Smooth muscle cell (in vitro differentiated cells): ENCODE measurements around the gene SERPINE1. TPM values are rescaled to one million over a fixed set of nuclear protein-coding genes. Genes with fewer than 3 reads are reported as not detected.
A peak's percentile ranks its signal among the peaks of the same experiment; 100 is the strongest.

Experiments used
- DNase-seq: peaks from one replicate; lab custom pipeline; 2025; ENCODE audit not compliant: unreplicated experiment; lab: John Stamatoyannopoulos, UW
- H2AFZ ChIP-seq: fragments of 200-600 bp; sonication (generic); 2 replicates; pipeline ENCODE4 v1.6.0; 2016; ENCODE audit warnings: antibody characterized with exemption, low read depth, mild to moderate bottlenecking
- H3F3A ChIP-seq: fragments of 200-600 bp; sonication (generic); 2 replicates; pipeline ENCODE4 v1.6.0; 2017; ENCODE audit warnings: antibody characterized with exemption, low read depth
- H3K27ac ChIP-seq: fragments of 200-600 bp; sonication (generic); 2 replicates; pipeline ENCODE4 v1.5.1; 2016; ENCODE audit warnings: low read depth, mild to moderate bottlenecking
- H3K27me3 ChIP-seq: fragments of 200-600 bp; sonication (generic); 2 replicates; pipeline ENCODE4 v1.6.1; 2016; ENCODE audit warnings: low read depth, mild to moderate bottlenecking
- H3K36me3 ChIP-seq: fragments of 200-600 bp; sonication (generic); 2 replicates; pipeline ENCODE4 v1.5.1; 2016; ENCODE audit warnings: low read depth
- H3K4me1 ChIP-seq: fragments of 200-600 bp; sonication (generic); 2 replicates; pipeline ENCODE4 v1.5.1; 2016; ENCODE audit warnings: low read depth
- H3K4me2 ChIP-seq: fragments of 200-600 bp; sonication (generic); 2 replicates; pipeline ENCODE4 v1.6.0; 2016; ENCODE audit warnings: mild to moderate bottlenecking
- H3K4me3 ChIP-seq: fragments of 200-600 bp; sonication (generic); 2 replicates; pipeline ENCODE4 v1.5.1; 2016; ENCODE audit warnings: mild to moderate bottlenecking
- H3K79me2 ChIP-seq: fragments of 200-600 bp; sonication (generic); 2 replicates; pipeline ENCODE4 v1.6.0; 2016; ENCODE audit warnings: low read depth, mild to moderate bottlenecking
- H3K9ac ChIP-seq: fragments of 200-600 bp; sonication (generic); 2 replicates; pipeline ENCODE4 v1.6.0; 2016; ENCODE audit warnings: low read depth
- H3K9me3 ChIP-seq: fragments of 200-600 bp; sonication (generic); replicated peaks from 2 replicates; pipeline ENCODE4 v1.5.1; 2016; ENCODE audit warnings: low read depth
- H4K20me1 ChIP-seq: fragments of 200-600 bp; sonication (generic); 2 replicates; pipeline ENCODE4 v1.6.0; 2016; ENCODE audit warnings: low read depth
- CTCF ChIP-seq: fragments of 200-600 bp; sonication (generic); IDR thresholded peaks from 2 replicates; pipeline ENCODE4 v1.5.1; 2017; ENCODE audit warnings: borderline replicate concordance, mild to moderate bottlenecking, antibody characterized with exemption; ENCODE audit not compliant: insufficient read depth, poor library complexity, severe bottlenecking
- WGBS: methylation state at CpG from one replicate; pipeline ENCODE4 v1.1.7; 2016; ENCODE audit warnings: low lambda C conversion rate; 5-methylcytosine and 5-hydroxymethylcytosine counted together
- polyA plus RNA-seq: library from polyadenylated mRNA; unstranded; fragments of >200 nt; fragmentation: Nextera tagmentation; extraction: Ambion mirVana; gene quantifications from 2 replicates; pipeline ENCODE4 v1.2.1, GENCODE V29; 2016
- total RNA-seq: library from RNA; depleted of rRNA; stranded (reverse); fragments of >200 nt; gene quantifications from 2 replicates; pipeline ENCODE4 v1.2.3, GENCODE V29; 2014

SERPINE1 gene
- total and polyA plus RNA-seq, 2 experiments from 2014 or later = 435 to 495 TPM

DNA sequence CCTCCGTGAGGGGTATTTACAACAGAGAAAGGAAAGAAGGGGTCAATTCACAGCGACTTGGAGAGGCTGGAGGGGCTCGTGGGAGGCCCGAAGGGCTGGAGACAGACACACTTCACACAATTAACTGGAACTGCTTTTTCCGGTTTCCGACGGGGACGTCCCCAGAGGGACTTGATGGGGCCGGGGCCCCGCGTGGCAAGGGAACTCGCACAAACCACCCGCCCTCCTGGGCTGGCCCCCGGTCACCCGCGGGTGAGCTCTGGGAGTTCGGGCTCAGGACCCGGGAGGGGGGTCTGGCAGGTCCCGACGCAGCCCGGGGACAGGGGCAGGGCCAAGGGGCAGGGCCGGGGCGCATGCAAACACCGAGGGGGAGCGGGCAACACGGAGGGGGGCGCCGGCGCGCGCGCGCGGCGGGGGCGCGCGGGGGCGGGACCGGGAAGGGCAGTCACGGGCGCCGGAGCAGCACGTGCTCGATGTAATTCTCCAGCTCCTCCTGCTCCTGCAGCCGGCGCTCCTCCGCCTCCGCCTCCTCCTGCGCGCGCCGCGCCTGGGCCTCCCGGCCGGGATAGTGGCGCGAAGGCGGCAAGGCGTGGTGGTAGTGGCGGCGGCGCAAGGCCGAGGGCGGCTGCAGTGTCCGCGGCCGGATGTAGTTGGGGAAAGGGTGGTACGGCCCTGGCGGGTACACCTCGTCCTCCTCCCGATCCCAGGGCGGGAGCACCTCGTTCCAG is 35.8 kb downstream of the SERPINE1 start:
- peak overlapping the region; percentile 81 for H3K4me2 ChIP-seq
- peak overlapping the region; percentile 31 for H3K27ac ChIP-seq
- WGBS = 1% methylated on average over 40 of the region's 74 CpGs

DNA sequence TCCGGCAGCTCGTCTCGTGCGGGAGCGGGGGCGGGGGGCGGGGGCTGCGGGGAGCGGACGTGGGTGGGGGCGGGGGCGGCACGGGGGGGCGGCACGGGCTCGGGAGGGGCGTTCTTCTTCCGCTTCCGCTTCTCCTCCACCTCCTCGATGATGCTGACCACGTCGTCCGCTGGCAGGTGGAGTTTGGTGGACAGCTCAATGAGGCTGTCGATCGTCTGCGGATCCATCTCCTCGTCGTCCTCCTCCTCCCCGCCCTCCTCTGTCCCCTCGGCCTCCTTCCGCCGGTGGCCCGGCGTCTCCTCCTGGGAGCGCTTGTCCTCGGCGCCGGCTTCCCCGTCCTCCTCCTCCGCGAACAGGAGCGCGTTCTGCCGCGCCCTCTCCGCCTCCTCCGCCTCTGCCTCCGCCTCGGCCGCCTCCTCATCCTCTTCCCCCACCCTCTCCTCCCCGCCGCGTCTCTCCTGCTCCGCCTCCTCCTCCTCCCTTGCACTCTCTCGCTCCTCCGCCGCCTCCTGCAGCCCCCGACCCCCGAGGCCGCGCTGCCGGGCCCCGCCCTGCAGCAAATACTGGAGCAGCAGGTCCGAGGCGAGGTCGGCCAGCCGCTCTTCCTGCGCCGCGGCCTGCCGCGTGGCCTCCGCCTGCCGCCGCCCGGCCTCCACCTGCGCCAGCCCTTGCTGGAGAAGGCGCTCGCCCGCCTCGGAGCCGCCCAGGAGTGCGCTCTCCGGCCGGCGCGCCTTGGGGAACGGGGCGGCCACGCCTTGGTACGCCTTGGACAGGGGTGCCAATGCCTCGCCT is 36.6 kb downstream of the SERPINE1 start:
- no peak overlapping the region for H3K27ac ChIP-seq
- DNase-seq = no peak
- no peaks in the 10 kb centered on the region for H3K9me3 ChIP-seq
- H3K4me2 ChIP-seq = peak overlapping the region; percentile 81
- TF ChIP-seq CTCF = no peak
- no peak overlapping the region for H3K9ac ChIP-seq
- no peaks in the 10 kb centered on the region for H3K79me2 ChIP-seq
- peaks cover 49% of the 10 kb centered on the region for H3K27me3 ChIP-seq
- 0% methylated on average over 49 of the region's 92 CpGs for WGBS
- H3K4me3 ChIP-seq = peak overlapping the region; percentile 38
- H4K20me1 ChIP-seq = peaks cover 62% of the 10 kb centered on the region
- peaks cover 13% of the 10 kb centered on the region for H3F3A ChIP-seq
- H2AFZ ChIP-seq = no peak overlapping the region
- H3K4me1 ChIP-seq = peaks cover 38% of the 10 kb centered on the region
- H3K36me3 ChIP-seq = no peaks in the 10 kb centered on the region

More for the DNA sequence above, 35.8 kb downstream of the SERPINE1 start:
- peaks cover 8% of the 10 kb centered on the region for H3F3A ChIP-seq
- peaks cover 41% of the 10 kb centered on the region for H3K27me3 ChIP-seq
- TF ChIP-seq CTCF = no peak
- H2AFZ ChIP-seq = no peak overlapping the region
- DNase-seq = no peak
- H3K4me3 ChIP-seq = peak overlapping the region; percentile 38
- no peaks in the 10 kb centered on the region for H3K36me3 ChIP-seq
- no peak overlapping the region for H3K9ac ChIP-seq
- H4K20me1 ChIP-seq = peaks cover 70% of the 10 kb centered on the region
- no peaks in the 10 kb centered on the region for H3K79me2 ChIP-seq
- H3K4me1 ChIP-seq = peaks cover 38% of the 10 kb centered on the region
- H3K9me3 ChIP-seq = no peaks in the 10 kb centered on the region

DNA sequence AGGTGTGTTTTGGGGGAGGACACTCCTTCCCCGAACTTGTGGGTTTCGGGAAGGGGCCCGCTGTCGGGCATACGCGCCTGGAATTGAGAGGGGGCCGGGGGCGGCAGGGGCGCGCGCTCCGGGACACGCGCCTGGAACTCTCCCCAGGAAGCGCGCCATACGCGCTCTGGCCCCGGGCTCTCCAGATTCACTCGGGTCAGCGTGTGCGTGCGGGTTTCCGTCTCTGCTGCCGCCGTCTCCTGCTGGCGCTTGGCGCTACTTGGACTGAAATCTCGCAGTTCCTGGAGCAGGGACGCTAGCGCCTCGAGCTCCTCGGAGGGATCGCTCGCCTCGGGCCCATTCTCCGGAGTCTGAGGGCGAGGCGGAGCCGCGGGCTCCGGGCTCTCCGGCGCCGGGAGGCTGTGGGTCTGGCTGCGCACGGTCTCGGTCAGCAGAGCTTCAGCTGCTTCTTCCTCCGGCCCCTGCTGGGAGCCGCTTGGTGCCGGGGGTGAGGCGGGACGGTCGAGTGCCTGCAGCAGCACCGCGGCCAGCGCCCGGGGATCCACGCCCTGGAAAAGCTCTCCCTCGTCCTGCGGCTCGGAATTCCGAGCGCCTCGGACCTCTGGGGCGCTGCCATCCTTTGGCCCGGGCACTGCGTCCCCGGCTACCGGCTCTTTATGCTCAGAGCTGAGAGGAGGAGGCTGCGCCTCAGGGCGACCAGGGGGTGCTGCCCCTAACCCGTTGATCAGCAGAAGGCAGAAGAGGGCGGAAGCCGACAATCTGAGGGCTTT is 37.4 kb downstream of the SERPINE1 start:
- Histone ChIP-seq H3K4me3 (peak overlapping the region; percentile 38), H3K4me2 (peak overlapping the region; percentile 81), H3K27me3 (peaks cover 51% of the 10 kb centered on the region), H3K9ac (no peak overlapping the region), H3K79me2 (no peaks in the 10 kb centered on the region), H3K4me1 (peaks cover 38% of the 10 kb centered on the region), H3K36me3 (no peaks in the 10 kb centered on the region), H2AFZ (no peak overlapping the region), H4K20me1 (peaks cover 54% of the 10 kb centered on the region), H3K27ac (no peak overlapping the region), H3K9me3 (no peaks in the 10 kb centered on the region), H3F3A (peaks cover 13% of the 10 kb centered on the region)
- no peak for TF ChIP-seq CTCF
- 3% methylated on average over 68 of the region's 75 CpGs for WGBS
- peak; percentile 53 for DNase-seq
